Neural cell (in vitro differentiated cells): ENCODE measurements around the gene ERCC4. TPM values are rescaled to one million over a fixed set of nuclear protein-coding genes. Genes with fewer than 3 reads are reported as not detected.

Experiments used
- H2AFZ ChIP-seq: fragments of 200-600, 300-800 bp; sonication (generic), shearing (Covaris generic); 2 replicates; pipeline ENCODE4 v1.6.0; 2014; ENCODE audit warnings: low read depth, mild to moderate bottlenecking, antibody characterized with exemption, low read length, moderate library complexity
- H3F3A ChIP-seq: fragments of 200-600 bp; shearing (Covaris generic); 2 replicates; pipeline ENCODE4 v1.6.1; 2016; ENCODE audit warnings: mild to moderate bottlenecking, moderate library complexity, mixed read lengths, antibody characterized with exemption, low read length; ENCODE audit not compliant: insufficient read depth, poor library complexity, severe bottlenecking
- H3K27ac ChIP-seq: fragments of 200-600, 300-800 bp; sonication (generic), shearing (Covaris generic); 2 replicates; pipeline ENCODE4 v1.5.1; 2014; ENCODE audit warnings: mild to moderate bottlenecking, low read length, moderate library complexity
- H3K27me3 ChIP-seq: fragments of 300-800, 200-600 bp; sonication (generic), shearing (Covaris generic); 2 replicates; pipeline ENCODE4 v1.6.0; 2014; ENCODE audit warnings: mild to moderate bottlenecking, low read depth, low read length, moderate library complexity; ENCODE audit not compliant: insufficient read depth
- H3K36me3 ChIP-seq: fragments of 300-800, 200-600 bp; sonication (generic), shearing (Covaris generic); 2 replicates; pipeline ENCODE4 v1.5.1; 2014; ENCODE audit warnings: mild to moderate bottlenecking, antibody characterized with exemption, low read length, moderate library complexity; ENCODE audit not compliant: insufficient read depth
- H3K4me2 ChIP-seq: fragments of 300-800, 200-600 bp; sonication (generic), shearing (Covaris generic); 2 replicates; pipeline ENCODE4 v1.6.0; 2014; ENCODE audit warnings: mild to moderate bottlenecking, low read length
- H3K4me3 ChIP-seq: fragments of 300-800, 200-600 bp; sonication (generic), shearing (Covaris generic); 2 replicates; pipeline ENCODE4 v1.5.1; 2014; ENCODE audit warnings: mild to moderate bottlenecking, low read length, moderate library complexity
- H3K79me2 ChIP-seq: fragments of 200-600 bp; shearing (Covaris generic); replicated peaks from 2 replicates; pipeline ENCODE4 v1.6.0; 2014; ENCODE audit warnings: mild to moderate bottlenecking, low read length, moderate library complexity; ENCODE audit not compliant: insufficient read depth
- H3K9ac ChIP-seq: fragments of 300-800, 200-600 bp; sonication (generic), shearing (Covaris generic); 2 replicates; pipeline ENCODE4 v1.6.1; 2016; ENCODE audit warnings: mild to moderate bottlenecking, low read length, mixed read lengths
- H3K9me2 ChIP-seq: fragments of 200-600 bp; shearing (Covaris generic); 2 replicates; pipeline ENCODE4 v1.6.1; 2016; ENCODE audit warnings: mild to moderate bottlenecking, low read length, mixed read lengths; ENCODE audit not compliant: insufficient read depth
- H3K9me3 ChIP-seq: fragments of 200-600, 300-800 bp; sonication (generic), shearing (Covaris generic); 2 replicates; pipeline ENCODE4 v1.6.1; 2016; ENCODE audit warnings: mild to moderate bottlenecking, mixed run types, low read length, moderate library complexity, mixed read lengths
- H4K20me1 ChIP-seq: fragments of 200-600 bp; shearing (Covaris generic); 2 replicates; pipeline ENCODE4 v1.6.1; 2016; ENCODE audit warnings: mild to moderate bottlenecking, mixed run types; ENCODE audit not compliant: insufficient read depth
- CTCF ChIP-seq: fragments of 450-650 bp; IDR thresholded peaks from 2 replicates; pipeline ENCODE4 v1.5.1; 2014; ENCODE audit warnings: antibody characterized with exemption, mild to moderate bottlenecking, moderate library complexity; ENCODE audit not compliant: poor library complexity, severe bottlenecking
- EP300 ChIP-seq: fragments of 450-650 bp; conservative IDR thresholded peaks from 2 replicates; pipeline ENCODE4 v1.6.1; 2014; ENCODE audit warnings: antibody characterized with exemption, mild to moderate bottlenecking, moderate library complexity; ENCODE audit not compliant: poor library complexity, severe bottlenecking
- EZH2 ChIP-seq: fragments of 200-600, 300-800 bp; shearing (Covaris generic), sonication (generic); IDR thresholded peaks from 2 replicates; pipeline ENCODE4 v1.6.1; 2014; ENCODE audit warnings: antibody characterized with exemption, low read length, borderline replicate concordance, mild to moderate bottlenecking; ENCODE audit not compliant: insufficient read depth, poor library complexity, severe bottlenecking
- MXI1 ChIP-seq: fragments of 450-650 bp; conservative IDR thresholded peaks from 2 replicates; pipeline ENCODE4 v1.6.1; 2014; ENCODE audit warnings: antibody characterized with exemption, mild to moderate bottlenecking; ENCODE audit not compliant: poor library complexity, severe bottlenecking
- POLR2AphosphoS5 ChIP-seq: IDR thresholded peaks from 2 replicates; pipeline ENCODE4 v1.6.1; 2012
- RAD21 ChIP-seq: fragments of 450-650 bp; conservative IDR thresholded peaks from 2 replicates; pipeline ENCODE4 v1.6.1; 2014; ENCODE audit warnings: antibody characterized with exemption, mild to moderate bottlenecking, moderate library complexity
- REST ChIP-seq: IDR thresholded peaks from 2 replicates; pipeline ENCODE4 v1.6.1; 2012; ENCODE audit warnings: borderline replicate concordance
- SMC3 ChIP-seq: fragments of 450-650 bp; conservative IDR thresholded peaks from 2 replicates; pipeline ENCODE4 v1.6.1; 2014; ENCODE audit warnings: antibody characterized with exemption, mild to moderate bottlenecking, moderate library complexity; ENCODE audit not compliant: poor library complexity
- TAF1 ChIP-seq: IDR thresholded peaks from 2 replicates; pipeline ENCODE4 v1.6.1; 2012; ENCODE audit warnings: low read depth
- polyA plus RNA-seq: library from polyadenylated mRNA; depleted of rRNA; stranded (reverse); fragments of >200 nt; gene quantifications from 2 replicates; pipeline ENCODE4 v1.2.3, GENCODE V29; 2014

The ERCC4 gene
- polyA plus RNA-seq, 1 donor from 2014 or later: 5.8 TPM

- no peak overlapping the region for H3K27ac ChIP-seq
- H3F3A ChIP-seq: no peaks in the 10 kb centered on the region
- H2AFZ ChIP-seq: no peak overlapping the region
- TF ChIP-seq MXI1 (no peak), RAD21 (peak; percentile 84), TAF1 (no peak), SMC3 (peak; percentile 77), EZH2 (no peak), POLR2AphosphoS5 (no peak), EP300 (no peak), CTCF (peak; percentile 77)
- no peaks in the 10 kb centered on the region for H3K9me3 ChIP-seq
- no peaks in the 10 kb centered on the region for H3K27me3 ChIP-seq
- H3K9me2 ChIP-seq: no peaks in the 10 kb centered on the region
- peaks cover 8% of the 10 kb centered on the region for H3K79me2 ChIP-seq
- no peak overlapping the region for H3K9ac ChIP-seq
- no peak overlapping the region for H3K4me2 ChIP-seq
- H3K4me3 ChIP-seq: no peak overlapping the region
- no peaks in the 10 kb centered on the region for H4K20me1 ChIP-seq
- H3K36me3 ChIP-seq: no peaks in the 10 kb centered on the region
These were observed 3.8 kb downstream of the ERCC4 start for GRCh38 chr16:13923703-13924298.

GRCh38 chr16:13926464-13926863, 6.5 kb downstream of the ERCC4 start:
- Histone ChIP-seq H3K9ac (no peak overlapping the region), H3F3A (no peaks in the 10 kb centered on the region), H4K20me1 (no peaks in the 10 kb centered on the region), H3K4me2 (no peak overlapping the region), H3K9me2 (no peaks in the 10 kb centered on the region), H3K36me3 (peaks cover 5% of the 10 kb centered on the region), H3K9me3 (no peaks in the 10 kb centered on the region), H2AFZ (no peak overlapping the region), H3K27ac (no peak overlapping the region), H3K27me3 (no peaks in the 10 kb centered on the region), H3K79me2 (no peaks in the 10 kb centered on the region), H3K4me3 (no peak overlapping the region)
- no peak for TF ChIP-seq MXI1
- no peak for TF ChIP-seq CTCF
- no peak for TF ChIP-seq RAD21
- no peak for TF ChIP-seq POLR2AphosphoS5
- no peak for TF ChIP-seq EZH2

GRCh38 chr16:13926891-13927290, 6.9 kb downstream of the ERCC4 start:
- Histone ChIP-seq H3K27ac (no peak overlapping the region), H3K9me2 (no peaks in the 10 kb centered on the region), H4K20me1 (no peaks in the 10 kb centered on the region), H3K4me2 (no peak overlapping the region), H3K27me3 (no peaks in the 10 kb centered on the region), H3K36me3 (peaks cover 9% of the 10 kb centered on the region), H2AFZ (no peak overlapping the region), H3K9me3 (no peaks in the 10 kb centered on the region), H3K9ac (no peak overlapping the region), H3F3A (no peaks in the 10 kb centered on the region), H3K4me3 (no peak overlapping the region), H3K79me2 (no peaks in the 10 kb centered on the region)
- TF ChIP-seq POLR2AphosphoS5: no peak
- TF ChIP-seq TAF1: no peak
- no peak for TF ChIP-seq SMC3
- no peak for TF ChIP-seq EZH2
- no peak for TF ChIP-seq CTCF
- no peak for TF ChIP-seq MXI1
- no peak for TF ChIP-seq RAD21
- TF ChIP-seq EP300: no peak
- no peak for TF ChIP-seq REST
